SJCRH30 (cell line): Measurements from ENCODE around the gene MROH2A. TPM values are rescaled to one million over a fixed set of nuclear protein-coding genes. Genes with fewer than 3 reads are reported as not detected.
A peak's percentile ranks its signal among the peaks of the same experiment; 100 is the strongest.

Experiments
- DNase-seq, 2 experiments: peaks; one replicate each; pipeline ENCODE4 v3.0.0-alpha.2; 2015 to 2020
- H3K27ac ChIP-seq: fragments of 250-450 bp; sonication (Bioruptor Pico); 2 replicates; pipeline ENCODE4 v1.5.1; 2020; ENCODE audit warnings: mild to moderate bottlenecking, moderate library complexity
- H3K27me3 ChIP-seq: fragments of 250-450 bp; sonication (Bioruptor Pico); 2 replicates; pipeline ENCODE4 v1.5.1; 2020; ENCODE audit warnings: mild to moderate bottlenecking, moderate library complexity
- H3K36me3 ChIP-seq: fragments of 250-450 bp; sonication (Bioruptor Pico); 2 replicates; pipeline ENCODE4 v1.5.1; 2020; ENCODE audit warnings: mild to moderate bottlenecking, moderate library complexity
- H3K4me1 ChIP-seq: fragments of 250-450 bp; sonication (Bioruptor Pico); 2 replicates; pipeline ENCODE4 v1.5.1; 2020; ENCODE audit warnings: mild to moderate bottlenecking, moderate library complexity
- H3K4me3 ChIP-seq: fragments of 250-450 bp; sonication (Bioruptor Pico); 2 replicates; pipeline ENCODE4 v1.5.1; 2020; ENCODE audit warnings: mild to moderate bottlenecking, moderate library complexity
- H3K9me3 ChIP-seq: fragments of 250-450 bp; sonication (Bioruptor Pico); replicated peaks from 2 replicates; pipeline ENCODE4 v1.5.1; 2020; ENCODE audit warnings: mild to moderate bottlenecking, moderate library complexity
- total RNA-seq: library from RNA; depleted of rRNA; stranded (reverse); fragments of >200 nt; shearing (Covaris generic); gene quantifications from 2 replicates; pipeline ENCODE4 v1.2.3, GENCODE V29; 2014

MROH2A gene
- total RNA-seq, 1 experiment from 2014 or later: not detected

- no peak overlapping the region for H3K27ac ChIP-seq
- no peak for DNase-seq
- H3K9me3 ChIP-seq: no peaks in the 10 kb centered on the region
- no peak overlapping the region for H3K4me3 ChIP-seq
- peaks cover 3% of the 10 kb centered on the region; the same call in 1 of the 2 replicates for H3K4me1 ChIP-seq
- H3K27me3 ChIP-seq: no peaks in the 10 kb centered on the region
- peaks cover 92% of the 10 kb centered on the region for H3K36me3 ChIP-seq
These were observed 60.1 kb downstream of the MROH2A start for GRCh38 chr2:233838251-233838650.

GRCh38 chr2:233838726-233839446, 60.8 kb downstream of the MROH2A start:
- H3K9me3 ChIP-seq: no peaks in the 10 kb centered on the region
- H3K36me3 ChIP-seq: peaks cover 99% of the 10 kb centered on the region
- peaks cover 3% of the 10 kb centered on the region; the same call in 1 of the 2 replicates for H3K4me1 ChIP-seq
- no peak overlapping the region for H3K4me3 ChIP-seq
- H3K27ac ChIP-seq: no peak overlapping the region
- H3K27me3 ChIP-seq: no peaks in the 10 kb centered on the region
- DNase-seq: no peak

GRCh38 chr2:233839447-233839820, 61.3 kb downstream of the MROH2A start:
- Histone ChIP-seq H3K27me3 (no peaks in the 10 kb centered on the region), H3K4me3 (no peak overlapping the region), H3K4me1 (peaks cover 3% of the 10 kb centered on the region; the same call in 1 of the 2 replicates), H3K36me3 (peaks cover 100% of the 10 kb centered on the region), H3K9me3 (no peaks in the 10 kb centered on the region), H3K27ac (no peak overlapping the region)
- DNase-seq: no peak

GRCh38 chr2:233840520-233840919, 62.4 kb downstream of the MROH2A start:
- Histone ChIP-seq H3K27ac (no peak overlapping the region), H3K4me3 (no peak overlapping the region), H3K27me3 (no peaks in the 10 kb centered on the region), H3K9me3 (no peaks in the 10 kb centered on the region), H3K36me3 (peaks cover 100% of the 10 kb centered on the region), H3K4me1 (peaks cover 3% of the 10 kb centered on the region; the same call in 1 of the 2 replicates)
- no peak for DNase-seq

- peaks cover 100% of the 10 kb centered on the region for H3K36me3 ChIP-seq
- H3K27me3 ChIP-seq: no peaks in the 10 kb centered on the region
- no peak for DNase-seq
- H3K27ac ChIP-seq: no peak overlapping the region
- H3K4me1 ChIP-seq: peaks cover 3% of the 10 kb centered on the region; the same call in 1 of the 2 replicates
- no peaks in the 10 kb centered on the region for H3K9me3 ChIP-seq
- no peak overlapping the region for H3K4me3 ChIP-seq
These were observed 63.1 kb downstream of the MROH2A start for GRCh38 chr2:233841183-233841582.

- H3K36me3 ChIP-seq: peaks cover 100% of the 10 kb centered on the region
- no peaks in the 10 kb centered on the region for H3K27me3 ChIP-seq
- peaks cover 3% of the 10 kb centered on the region; the same call in 1 of the 2 replicates for H3K4me1 ChIP-seq
- no peak for DNase-seq
- no peak overlapping the region for H3K27ac ChIP-seq
- H3K9me3 ChIP-seq: no peaks in the 10 kb centered on the region
- H3K4me3 ChIP-seq: no peak overlapping the region
These were observed 66.1 kb downstream of the MROH2A start for GRCh38 chr2:233844064-233844807.

GRCh38 chr2:233844836-233845235, 66.7 kb downstream of the MROH2A start:
- no peak for DNase-seq
- no peaks in the 10 kb centered on the region for H3K9me3 ChIP-seq
- H3K4me1 ChIP-seq: peaks cover 3% of the 10 kb centered on the region; the same call in 1 of the 2 replicates
- H3K4me3 ChIP-seq: no peak overlapping the region
- no peaks in the 10 kb centered on the region for H3K27me3 ChIP-seq
- H3K27ac ChIP-seq: no peak overlapping the region
- peaks cover 100% of the 10 kb centered on the region for H3K36me3 ChIP-seq

- Histone ChIP-seq H3K36me3 (peaks cover 100% of the 10 kb centered on the region), H3K4me3 (no peak overlapping the region), H3K9me3 (no peaks in the 10 kb centered on the region), H3K27ac (no peak overlapping the region), H3K27me3 (no peaks in the 10 kb centered on the region), H3K4me1 (no peaks in the 10 kb centered on the region)
- no peak for DNase-seq
These were observed 67.4 kb downstream of the MROH2A start for GRCh38 chr2:233845301-233846060.

GRCh38 chr2:233846387-233847247, 68.5 kb downstream of the MROH2A start:
- H3K27me3 ChIP-seq: no peaks in the 10 kb centered on the region
- H3K27ac ChIP-seq: no peak overlapping the region
- H3K4me1 ChIP-seq: peaks cover 2% of the 10 kb centered on the region
- H3K36me3 ChIP-seq: peaks cover 100% of the 10 kb centered on the region
- no peaks in the 10 kb centered on the region for H3K9me3 ChIP-seq
- DNase-seq: no peak
- H3K4me3 ChIP-seq: no peak overlapping the region

- no peak for DNase-seq
- Histone ChIP-seq H3K4me3 (no peak overlapping the region), H3K27me3 (no peaks in the 10 kb centered on the region), H3K4me1 (peaks cover 10% of the 10 kb centered on the region), H3K27ac (no peak overlapping the region), H3K36me3 (peaks cover 100% of the 10 kb centered on the region), H3K9me3 (no peaks in the 10 kb centered on the region)
These were observed 69.2 kb downstream of the MROH2A start for GRCh38 chr2:233847248-233847898.

GRCh38 chr2:233848276-233848675, 70.1 kb downstream of the MROH2A start:
- peaks cover 12% of the 10 kb centered on the region for H3K4me1 ChIP-seq
- peaks cover 100% of the 10 kb centered on the region for H3K36me3 ChIP-seq
- no peaks in the 10 kb centered on the region for H3K9me3 ChIP-seq
- H3K27ac ChIP-seq: no peak overlapping the region
- no peak overlapping the region for H3K4me3 ChIP-seq
- no peaks in the 10 kb centered on the region for H3K27me3 ChIP-seq
- no peak for DNase-seq

- no peaks in the 10 kb centered on the region for H3K9me3 ChIP-seq
- no peaks in the 10 kb centered on the region for H3K27me3 ChIP-seq
- peak in 1 of 2 experiments; percentile 10 for DNase-seq
- H3K27ac ChIP-seq: no peak overlapping the region
- H3K4me1 ChIP-seq: peaks cover 12% of the 10 kb centered on the region
- no peak overlapping the region for H3K4me3 ChIP-seq
- H3K36me3 ChIP-seq: peaks cover 90% of the 10 kb centered on the region
These were observed 71.6 kb downstream of the MROH2A start for GRCh38 chr2:233849607-233850271.

- Histone ChIP-seq H3K27me3 (no peaks in the 10 kb centered on the region), H3K27ac (no peak overlapping the region), H3K9me3 (no peaks in the 10 kb centered on the region), H3K4me1 (peaks cover 21% of the 10 kb centered on the region), H3K36me3 (peaks cover 79% of the 10 kb centered on the region), H3K4me3 (no peak overlapping the region)
- DNase-seq: no peak
These were observed 72.6 kb downstream of the MROH2A start for GRCh38 chr2:233850745-233851144.
